LNCaP clone FGC (cell line): ENCODE results near the gene KIF18B.

Experiments used
- DNase-seq: peaks from one replicate; pipeline ENCODE4 v3.0.0-alpha.2; 2011; ENCODE audit warnings: low read depth
- H3K4me3 ChIP-seq: 2 replicates; pipeline ENCODE4 v1.5.1; 2011; ENCODE audit warnings: mild to moderate bottlenecking, low read depth, low read length, control low read depth
- TF ChIP-seq, protein P1 (sequence below): IDR thresholded peaks from 2 replicates; pipeline ENCODE4 v1.5.1; 2012; ENCODE audit warnings: mild to moderate bottlenecking; ENCODE audit not compliant: control insufficient read depth, insufficient read depth; ENCODE audit errors: extremely low read depth

KIF18B gene

DNA sequence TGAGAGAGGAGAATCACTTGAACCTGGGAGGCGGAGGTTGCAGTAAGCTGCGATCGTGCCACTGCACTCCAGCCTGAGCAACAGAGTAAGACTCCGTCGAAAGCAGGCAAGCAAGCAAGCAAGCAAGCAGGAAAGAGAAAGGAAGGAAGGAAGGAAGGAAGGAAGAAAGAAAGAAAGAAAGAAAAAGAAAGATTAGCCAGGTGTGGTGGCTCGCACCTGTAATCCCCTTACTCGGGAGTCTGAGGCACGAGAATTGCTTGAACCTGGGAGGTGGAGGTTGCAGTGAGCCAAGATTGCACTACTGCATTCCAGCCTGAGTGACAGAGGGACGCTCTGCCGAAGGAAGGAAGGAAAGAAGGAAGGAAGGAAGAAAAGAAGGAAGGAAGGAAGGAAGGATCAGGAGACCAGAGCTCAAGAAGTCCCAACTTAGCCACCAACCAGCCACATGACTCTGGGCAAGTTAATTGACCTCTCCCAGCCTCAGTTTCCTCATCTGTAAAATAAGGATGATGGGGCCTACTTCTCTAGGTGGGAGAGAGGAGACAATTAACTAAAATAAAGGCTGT is 38.7 kb downstream of the KIF18B start:
- DNase-seq: no peak
- no peak overlapping the region for H3K4me3 ChIP-seq
- TF ChIP-seq, protein P1, sequence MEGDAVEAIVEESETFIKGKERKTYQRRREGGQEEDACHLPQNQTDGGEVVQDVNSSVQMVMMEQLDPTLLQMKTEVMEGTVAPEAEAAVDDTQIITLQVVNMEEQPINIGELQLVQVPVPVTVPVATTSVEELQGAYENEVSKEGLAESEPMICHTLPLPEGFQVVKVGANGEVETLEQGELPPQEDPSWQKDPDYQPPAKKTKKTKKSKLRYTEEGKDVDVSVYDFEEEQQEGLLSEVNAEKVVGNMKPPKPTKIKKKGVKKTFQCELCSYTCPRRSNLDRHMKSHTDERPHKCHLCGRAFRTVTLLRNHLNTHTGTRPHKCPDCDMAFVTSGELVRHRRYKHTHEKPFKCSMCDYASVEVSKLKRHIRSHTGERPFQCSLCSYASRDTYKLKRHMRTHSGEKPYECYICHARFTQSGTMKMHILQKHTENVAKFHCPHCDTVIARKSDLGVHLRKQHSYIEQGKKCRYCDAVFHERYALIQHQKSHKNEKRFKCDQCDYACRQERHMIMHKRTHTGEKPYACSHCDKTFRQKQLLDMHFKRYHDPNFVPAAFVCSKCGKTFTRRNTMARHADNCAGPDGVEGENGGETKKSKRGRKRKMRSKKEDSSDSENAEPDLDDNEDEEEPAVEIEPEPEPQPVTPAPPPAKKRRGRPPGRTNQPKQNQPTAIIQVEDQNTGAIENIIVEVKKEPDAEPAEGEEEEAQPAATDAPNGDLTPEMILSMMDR: no peak

DNA sequence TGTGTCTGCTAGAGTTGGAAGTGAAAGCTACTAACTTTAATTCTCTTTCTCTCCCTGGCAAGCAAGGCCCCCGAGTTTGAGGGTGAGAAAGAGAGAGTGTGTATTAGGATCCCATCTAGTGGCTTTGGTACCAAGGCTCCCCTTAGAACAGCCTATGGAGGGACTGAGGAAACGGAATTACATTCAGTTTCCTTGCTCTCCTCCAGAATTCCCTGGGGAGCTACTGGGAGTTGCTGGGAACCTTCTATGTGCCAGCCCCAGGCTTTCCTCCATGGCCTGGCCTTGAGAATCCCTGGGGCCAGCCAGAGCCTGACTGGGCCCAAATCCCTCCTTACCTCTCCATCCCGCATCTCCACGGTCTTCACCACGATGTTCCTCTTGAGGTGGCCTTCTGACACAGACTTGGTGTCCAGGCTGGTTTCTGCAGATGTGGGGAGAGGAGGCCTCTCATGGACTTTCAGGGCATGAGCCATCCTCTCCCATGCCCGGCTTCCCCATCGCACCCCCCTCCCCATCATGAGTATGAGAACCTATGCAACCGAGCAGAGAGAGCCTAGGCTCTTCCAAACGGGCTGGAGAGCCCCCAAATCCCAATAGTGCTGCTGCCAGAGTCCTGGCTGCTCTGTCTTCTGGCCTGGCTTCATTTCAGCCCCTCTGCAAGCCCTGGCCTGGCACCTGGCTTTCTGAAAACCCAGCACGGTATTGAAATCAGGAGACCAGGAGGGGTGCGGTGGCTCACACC is 39.7 kb downstream of the KIF18B start:
- TF ChIP-seq, protein P1: no peak

DNA sequence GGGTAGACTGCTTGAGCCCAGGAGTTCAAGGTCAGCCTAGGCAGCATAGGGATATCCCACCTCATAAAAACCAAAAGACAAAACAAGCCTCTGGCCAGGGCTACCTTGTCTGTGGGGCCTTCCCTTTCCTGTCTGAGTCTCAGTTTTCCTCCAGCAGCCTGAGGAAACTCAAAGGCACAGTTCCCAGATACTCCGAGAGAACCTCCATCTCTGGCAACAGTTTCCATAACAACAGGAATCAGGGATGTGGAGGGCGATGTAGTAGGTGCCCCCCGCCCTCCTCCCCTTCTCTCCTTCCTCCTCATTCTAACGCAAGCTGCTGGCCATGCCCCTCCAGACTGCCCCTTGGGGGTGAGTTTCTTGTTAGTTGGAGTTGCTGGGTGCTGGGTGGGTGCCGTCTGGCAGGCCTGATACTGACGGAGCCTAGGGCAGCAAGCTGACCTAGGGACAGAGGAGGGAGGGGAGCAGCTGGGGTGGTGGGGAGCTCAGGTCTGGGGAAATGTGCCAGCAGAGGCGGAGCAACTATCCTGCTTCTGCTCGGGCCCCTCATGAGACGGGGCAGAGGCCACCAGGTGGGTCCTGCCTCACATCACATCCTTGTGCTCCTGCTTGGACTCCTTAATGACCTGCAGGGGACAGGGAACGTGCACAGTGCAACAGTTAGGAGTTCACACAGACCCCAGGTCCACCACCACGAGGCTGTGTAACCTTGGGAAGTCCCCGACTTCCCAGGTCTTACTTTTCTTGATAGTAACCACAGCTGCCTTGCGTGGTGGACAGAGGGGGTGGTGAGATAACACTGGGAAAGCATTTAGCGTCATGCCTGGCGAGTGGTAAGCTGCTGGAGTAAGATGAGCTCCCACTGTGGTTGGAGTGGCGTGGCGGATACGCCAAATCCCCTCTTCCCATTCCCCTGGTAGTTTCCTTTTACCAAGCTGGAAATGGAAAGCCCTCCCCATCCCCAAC is 40.5 kb downstream of the KIF18B start:
- no peak overlapping the region for H3K4me3 ChIP-seq
- DNase-seq: no peak
- TF ChIP-seq, protein P1: no peak

More for the DNA sequence above, 39.7 kb downstream of the KIF18B start:
- no peak overlapping the region for H3K4me3 ChIP-seq
- DNase-seq: no peak

DNA sequence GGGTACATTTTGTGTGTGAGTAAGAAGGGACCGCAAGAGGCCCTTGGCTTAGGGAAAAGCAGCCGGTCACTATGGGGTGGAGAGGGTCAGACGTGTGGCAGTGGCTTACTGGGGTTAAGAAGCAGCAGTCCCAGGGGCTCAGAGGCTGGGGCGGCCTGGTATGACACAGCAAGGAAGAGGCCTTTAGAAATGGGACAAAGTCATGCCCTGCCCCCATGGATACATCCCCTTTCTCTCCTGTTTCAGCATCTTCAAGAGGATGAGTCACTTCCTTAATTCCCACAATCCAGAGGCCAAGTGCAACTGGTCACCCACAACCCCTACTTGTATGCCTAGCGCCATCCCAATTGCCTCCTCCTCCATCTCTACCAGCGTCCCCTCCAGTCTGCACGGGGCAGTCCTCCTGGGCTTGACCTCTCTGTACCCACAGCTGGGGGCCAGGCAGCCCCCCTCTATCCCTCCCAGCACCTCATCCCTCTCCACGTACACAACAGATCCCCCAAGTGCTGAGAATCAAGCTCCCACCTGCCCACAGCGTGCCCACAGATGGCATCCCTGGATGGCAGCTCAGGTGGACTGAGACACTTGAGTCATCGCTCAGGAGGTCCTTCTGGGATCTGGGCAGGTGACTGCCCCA is 41.4 kb downstream of the KIF18B start:
- no peak for DNase-seq
- TF ChIP-seq, protein P1: no peak
- H3K4me3 ChIP-seq: no peak overlapping the region

DNA sequence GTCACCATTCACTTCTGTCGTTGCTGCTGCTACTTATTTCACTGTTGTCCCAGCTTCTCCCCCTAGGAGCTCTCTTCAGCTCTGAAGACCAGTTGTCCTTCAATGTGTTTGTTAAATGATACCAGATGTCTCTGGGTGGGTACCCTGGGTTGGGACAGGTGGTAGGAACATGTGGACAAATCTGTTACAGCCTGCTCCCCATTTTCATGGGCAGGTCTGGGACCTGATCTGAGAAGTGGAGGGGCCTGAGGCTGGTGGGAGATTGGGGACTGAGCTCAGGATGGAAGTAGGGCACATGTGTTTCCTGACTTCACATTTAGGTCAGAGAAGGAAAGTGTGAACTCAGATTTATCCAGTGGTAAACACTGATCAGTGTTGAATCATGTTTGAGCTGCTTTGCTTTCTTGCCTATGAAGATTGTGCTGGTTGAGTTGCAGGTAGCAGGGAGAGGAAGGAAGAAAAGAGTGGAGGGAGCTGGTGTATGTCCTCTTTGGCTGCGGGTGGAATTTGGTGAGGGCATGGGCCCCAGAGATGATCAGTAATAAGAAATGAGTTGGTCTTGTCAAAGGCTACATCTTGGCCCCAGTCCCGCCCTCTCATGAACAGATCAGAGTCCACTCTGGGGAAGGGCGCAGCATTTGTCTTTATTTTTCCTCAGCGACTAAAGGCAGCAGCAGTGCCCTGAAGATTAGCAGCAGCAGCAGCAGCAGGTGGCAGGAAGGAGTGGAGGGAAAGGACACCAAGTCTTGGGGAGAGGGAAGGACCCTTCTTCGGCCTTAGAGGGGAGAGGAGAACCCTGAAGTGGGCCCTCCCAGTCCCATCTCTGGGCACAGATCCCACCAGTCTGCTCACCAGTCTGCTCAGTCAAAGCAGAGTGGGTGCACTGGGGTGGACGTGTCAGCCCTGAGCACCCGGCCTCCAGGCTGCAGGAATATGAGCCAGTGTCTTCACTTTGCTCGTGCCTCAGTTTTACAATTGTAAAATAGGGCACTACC is 42.3 kb downstream of the KIF18B start:
- no peak overlapping the region for H3K4me3 ChIP-seq
- TF ChIP-seq, protein P1: no peak
- DNase-seq: no peak
